GM23248 (cell line): ENCODE measurements around the gene PIAS3.
"Not testable (repeated sequence)": the region's sequence is repeated elsewhere in the genome, so short reads cannot be mapped to it uniquely, and the experiment has no call there.

Experiments
- EZH2 ChIP-seq: fragments of 200-600 bp; sonication (generic); IDR thresholded peaks from 2 replicates; pipeline ENCODE4 v1.6.1; 2018; ENCODE audit warnings: antibody characterized with exemption, mild to moderate bottlenecking; ENCODE audit not compliant: insufficient read depth, poor library complexity, severe bottlenecking
- EZH2phosphoT487 ChIP-seq: fragments of 200-600 bp; sonication (generic); IDR thresholded peaks from 2 replicates; pipeline ENCODE4 v1.6.1; 2018; ENCODE audit warnings: antibody characterized with exemption, moderate library complexity, mild to moderate bottlenecking, low read depth; ENCODE audit not compliant: insufficient read depth

GRCh38 chr1:145822779-145823331, 36.0 kb downstream of the PIAS3 start:
- TF ChIP-seq EZH2, EZH2phosphoT487: not testable (repeated sequence)
